Measurements from ENCODE around the gene CALHM6.

Gene CALHM6

DNA sequence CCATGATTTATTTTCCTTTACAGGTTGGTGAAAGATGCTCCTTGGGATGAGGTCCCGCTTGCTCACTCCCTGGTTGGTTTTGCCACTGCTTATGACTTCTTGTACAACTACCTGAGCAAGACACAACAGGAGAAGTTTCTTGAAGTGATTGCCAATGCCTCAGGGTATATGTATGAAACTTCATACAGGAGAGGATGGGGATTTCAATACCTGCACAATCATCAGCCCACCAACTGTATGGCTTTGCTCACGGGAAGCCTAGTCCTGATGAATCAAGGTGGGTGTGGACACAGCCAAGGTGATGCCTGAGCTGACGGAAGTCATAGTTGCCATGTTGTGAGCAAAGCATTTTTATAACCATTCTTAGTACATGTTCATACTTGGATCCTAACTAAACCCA lies 34.6 kb upstream of the CALHM6 start:
- H3K4me2 ChIP-seq = no peak overlapping the region

DNA sequence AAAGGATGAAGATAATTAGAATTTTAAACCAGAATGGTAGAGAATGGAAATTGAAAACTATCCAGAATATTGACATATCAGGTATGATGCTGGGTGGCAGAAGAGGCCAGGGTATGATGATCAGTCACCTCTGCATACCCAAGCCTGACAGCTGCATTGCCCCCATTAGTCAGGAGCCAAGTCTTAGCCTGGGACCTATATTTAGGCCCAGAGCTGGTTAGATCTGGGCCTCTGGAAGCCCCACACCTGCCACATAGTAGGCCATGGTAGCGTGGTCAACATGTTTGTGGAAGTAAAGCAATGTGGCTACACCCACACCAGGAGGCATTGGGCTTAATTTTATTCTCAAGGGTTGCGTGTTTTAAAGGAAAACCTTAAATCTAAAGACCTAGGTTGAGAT lies 32.1 kb upstream of the CALHM6 start:
- H3K4me2 ChIP-seq = no peak overlapping the region
- no peak overlapping the region for H2AFZ ChIP-seq (ENCODE audit: low read depth)
- TF ChIP-seq, protein P1, sequence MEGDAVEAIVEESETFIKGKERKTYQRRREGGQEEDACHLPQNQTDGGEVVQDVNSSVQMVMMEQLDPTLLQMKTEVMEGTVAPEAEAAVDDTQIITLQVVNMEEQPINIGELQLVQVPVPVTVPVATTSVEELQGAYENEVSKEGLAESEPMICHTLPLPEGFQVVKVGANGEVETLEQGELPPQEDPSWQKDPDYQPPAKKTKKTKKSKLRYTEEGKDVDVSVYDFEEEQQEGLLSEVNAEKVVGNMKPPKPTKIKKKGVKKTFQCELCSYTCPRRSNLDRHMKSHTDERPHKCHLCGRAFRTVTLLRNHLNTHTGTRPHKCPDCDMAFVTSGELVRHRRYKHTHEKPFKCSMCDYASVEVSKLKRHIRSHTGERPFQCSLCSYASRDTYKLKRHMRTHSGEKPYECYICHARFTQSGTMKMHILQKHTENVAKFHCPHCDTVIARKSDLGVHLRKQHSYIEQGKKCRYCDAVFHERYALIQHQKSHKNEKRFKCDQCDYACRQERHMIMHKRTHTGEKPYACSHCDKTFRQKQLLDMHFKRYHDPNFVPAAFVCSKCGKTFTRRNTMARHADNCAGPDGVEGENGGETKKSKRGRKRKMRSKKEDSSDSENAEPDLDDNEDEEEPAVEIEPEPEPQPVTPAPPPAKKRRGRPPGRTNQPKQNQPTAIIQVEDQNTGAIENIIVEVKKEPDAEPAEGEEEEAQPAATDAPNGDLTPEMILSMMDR (conservative IDR thresholded peaks at IDR 0.05; ENCODE audit: low read depth, low read length) = no peak
- H3K36me3 ChIP-seq (ENCODE audit: insufficient read depth) = no peaks in the 10 kb centered on the region
- no peak overlapping the region for H3K9ac ChIP-seq
- H3K4me3 ChIP-seq (IDR thresholded peaks at IDR 0.05; ENCODE audit: insufficient read depth, low read depth, low read length) = no peak overlapping the region
- no peaks in the 10 kb centered on the region for H3K27me3 ChIP-seq (ENCODE audit: insufficient read depth, low read depth)
- H3K79me2 ChIP-seq (ENCODE audit: insufficient read depth, low read depth) = no peaks in the 10 kb centered on the region
- H3K4me1 ChIP-seq (ENCODE audit: low read depth, poor library complexity, severe bottlenecking) = no peaks in the 10 kb centered on the region
- H4K20me1 ChIP-seq (ENCODE audit: insufficient read depth) = no peaks in the 10 kb centered on the region
- H3K27ac ChIP-seq = no peak overlapping the region

More for the DNA sequence above, 34.6 kb upstream of the CALHM6 start:
- TF ChIP-seq, protein P1 (conservative IDR thresholded peaks at IDR 0.05; ENCODE audit: low read depth, low read length) = no peak
- Histone ChIP-seq H4K20me1 (ENCODE audit: insufficient read depth) (no peaks in the 10 kb centered on the region), H3K36me3 (ENCODE audit: insufficient read depth) (no peaks in the 10 kb centered on the region), H3K27me3 (ENCODE audit: insufficient read depth, low read depth) (no peaks in the 10 kb centered on the region), H2AFZ (ENCODE audit: low read depth) (no peak overlapping the region), H3K79me2 (ENCODE audit: insufficient read depth, low read depth) (no peaks in the 10 kb centered on the region), H3K4me3 (IDR thresholded peaks at IDR 0.05; ENCODE audit: insufficient read depth, low read depth, low read length) (no peak overlapping the region), H3K27ac (no peak overlapping the region), H3K9ac (no peak overlapping the region), H3K4me1 (ENCODE audit: low read depth, poor library complexity, severe bottlenecking) (no peaks in the 10 kb centered on the region)

DNA sequence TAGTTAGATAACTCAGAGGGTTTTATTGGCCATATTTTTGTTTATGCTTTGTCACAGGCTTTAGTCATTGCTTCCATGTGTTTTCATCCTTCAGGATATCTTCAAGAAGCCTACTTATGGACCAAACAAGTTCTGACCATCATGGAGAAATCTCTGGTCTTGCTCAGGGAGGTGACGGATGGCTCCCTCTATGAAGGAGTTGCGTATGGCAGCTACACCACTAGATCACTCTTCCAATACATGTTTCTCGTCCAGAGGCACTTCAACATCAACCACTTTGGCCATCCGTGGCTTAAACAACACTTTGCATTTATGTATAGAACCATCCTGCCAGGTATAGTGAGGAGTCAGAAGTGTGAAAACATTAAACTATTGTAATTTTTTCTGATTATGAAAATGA lies 30.3 kb upstream of the CALHM6 start:
- Histone ChIP-seq H3K4me1 (ENCODE audit: low read depth, poor library complexity, severe bottlenecking) (no peaks in the 10 kb centered on the region), H3K9ac (no peak overlapping the region), H3K27ac (no peak overlapping the region), H3K4me3 (IDR thresholded peaks at IDR 0.05; ENCODE audit: insufficient read depth, low read depth, low read length) (no peak overlapping the region), H3K36me3 (ENCODE audit: insufficient read depth) (no peaks in the 10 kb centered on the region), H3K4me2 (no peak overlapping the region), H3K79me2 (ENCODE audit: insufficient read depth, low read depth) (no peaks in the 10 kb centered on the region), H3K27me3 (ENCODE audit: insufficient read depth, low read depth) (no peaks in the 10 kb centered on the region), H4K20me1 (ENCODE audit: insufficient read depth) (no peaks in the 10 kb centered on the region), H2AFZ (ENCODE audit: low read depth) (no peak overlapping the region)
- TF ChIP-seq, protein P1 (conservative IDR thresholded peaks at IDR 0.05; ENCODE audit: low read depth, low read length) = no peak

DNA sequence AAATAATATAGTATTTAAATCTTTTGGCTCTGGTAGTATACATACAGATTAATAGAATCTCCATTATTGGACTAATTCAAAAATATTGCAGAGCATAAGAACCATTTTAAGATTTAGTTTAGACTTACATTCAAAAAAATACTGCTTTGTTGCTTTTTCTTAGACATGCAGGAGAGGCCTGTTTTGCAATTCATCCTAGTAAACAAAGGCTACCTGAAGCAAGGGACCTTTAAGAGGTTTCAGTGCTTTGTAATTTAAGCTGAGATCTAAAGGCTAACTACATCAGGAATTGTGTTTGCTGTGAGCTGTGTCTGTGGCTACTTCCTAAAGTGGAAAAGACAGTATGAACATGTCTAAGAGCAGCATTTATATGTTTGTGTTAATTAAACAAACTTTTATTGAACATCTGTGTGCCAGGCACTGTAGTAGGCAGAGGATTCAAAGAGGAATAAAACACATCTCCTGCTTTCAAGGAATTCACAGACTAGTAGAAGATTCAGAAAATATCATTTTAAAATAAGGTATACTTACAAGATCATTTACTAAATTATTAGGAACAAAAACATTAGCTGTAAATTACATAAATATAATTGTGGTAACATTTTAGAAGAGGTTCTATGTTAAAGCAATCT lies 29.1 kb upstream of the CALHM6 start:
- H3K27me3 ChIP-seq (ENCODE audit: insufficient read depth, low read depth) = no peaks in the 10 kb centered on the region
- H3K4me1 ChIP-seq (ENCODE audit: low read depth, poor library complexity, severe bottlenecking) = no peaks in the 10 kb centered on the region
- no peaks in the 10 kb centered on the region for H4K20me1 ChIP-seq (ENCODE audit: insufficient read depth)
- TF ChIP-seq, protein P1 (conservative IDR thresholded peaks at IDR 0.05; ENCODE audit: low read depth, low read length) = no peak
- no peak overlapping the region for H3K4me3 ChIP-seq (IDR thresholded peaks at IDR 0.05; ENCODE audit: insufficient read depth, low read depth, low read length)
- no peaks in the 10 kb centered on the region for H3K79me2 ChIP-seq (ENCODE audit: insufficient read depth, low read depth)
- no peak overlapping the region for H3K4me2 ChIP-seq
- no peak overlapping the region for H3K27ac ChIP-seq
- H3K9ac ChIP-seq = no peak overlapping the region
- H2AFZ ChIP-seq (ENCODE audit: low read depth) = no peak overlapping the region
- no peaks in the 10 kb centered on the region for H3K36me3 ChIP-seq (ENCODE audit: insufficient read depth)

Measured in KMS-11 (cell line).